SW480 (cell line): ENCODE measurements around the gene TRPM5.

ENCODE experiments used
- DNase-seq: peaks from one replicate; pipeline ENCODE4 v3.0.0-alpha.2; 2016; ENCODE audit warnings: low spot score

Gene TRPM5

GRCh38 chr11:2420502-2421225, 23.6 kb downstream of the TRPM5 start:
- DNase-seq, result peak; percentile 64

- peak; percentile 71 for DNase-seq
Observed at GRCh38 chr11:2419638-2420501, 24.4 kb downstream of the TRPM5 start.

- DNase-seq, result no peak
Observed at GRCh38 chr11:2418693-2419360, 25.5 kb downstream of the TRPM5 start.

- no peak for DNase-seq
Observed at GRCh38 chr11:2417856-2418692, 26.2 kb downstream of the TRPM5 start.

- DNase-seq, result no peak
Observed at GRCh38 chr11:2416765-2417164, 27.5 kb downstream of the TRPM5 start.

GRCh38 chr11:2415601-2416380, 28.5 kb downstream of the TRPM5 start:
- DNase-seq, result no peak

- no peak for DNase-seq
Observed at GRCh38 chr11:2415171-2415570, 29.1 kb downstream of the TRPM5 start.

GRCh38 chr11:2414616-2415015, 29.7 kb downstream of the TRPM5 start:
- no peak for DNase-seq

- DNase-seq, result no peak
Observed at GRCh38 chr11:2413742-2414579, 30.4 kb downstream of the TRPM5 start.

GRCh38 chr11:2412323-2412722, 32.0 kb downstream of the TRPM5 start:
- no peak for DNase-seq

GRCh38 chr11:2411446-2412305, 32.6 kb downstream of the TRPM5 start:
- no peak for DNase-seq

- no peak for DNase-seq
Observed at GRCh38 chr11:2410616-2411015, 33.7 kb downstream of the TRPM5 start.

GRCh38 chr11:2409611-2410468, 34.5 kb downstream of the TRPM5 start:
- DNase-seq, result no peak

- no peak for DNase-seq
Observed at GRCh38 chr11:2409126-2409525, 35.2 kb downstream of the TRPM5 start.

- DNase-seq, result no peak
Observed at GRCh38 chr11:2408671-2409070, 35.6 kb downstream of the TRPM5 start.

- no peak for DNase-seq
Observed at GRCh38 chr11:2406878-2407410, 37.4 kb downstream of the TRPM5 start.

GRCh38 chr11:2406451-2406850, 37.9 kb downstream of the TRPM5 start:
- no peak for DNase-seq

- no peak for DNase-seq
Observed at GRCh38 chr11:2404735-2405196, 39.5 kb downstream of the TRPM5 start.
